ENCODE results near the gene HMHB1. TPM values are rescaled to one million over a fixed set of nuclear protein-coding genes. Genes with fewer than 3 reads are reported as not detected.

Gene HMHB1
- total and polyA plus RNA-seq, 8 donors, result not detected

- DNase-seq (no peak), FAIRE-seq (no peak), ATAC-seq (no peak)
- Histone ChIP-seq H3K9me3 (no peaks in the 10 kb centered on the region), H3K4me3 (no peak overlapping the region), H3K27ac (no peak overlapping the region), H3K36me3 (no peaks in the 10 kb centered on the region), H3K4me1 (peaks cover 0 to 6% (median 0%) of the 10 kb centered on the region in 3 donors), H3K27me3 (no peaks in the 10 kb centered on the region)
- TF ChIP-seq CTCF (IDR thresholded peaks at IDR 0.05), result no peak
- intact Hi-C loops (cut with DNase I), result no loop called here
These were observed 29.5 kb downstream of the HMHB1 start for GRCh38 chr5:143841446-143841845.

GRCh38 chr5:143842920-143843319 is 31.0 kb downstream of the HMHB1 start:
- Histone ChIP-seq H3K4me1 (peaks cover 0 to 6% (median 0%) of the 10 kb centered on the region in 3 donors), H3K27me3 (no peaks in the 10 kb centered on the region), H3K4me3 (no peak overlapping the region), H3K9me3 (no peaks in the 10 kb centered on the region), H3K27ac (no peak overlapping the region), H3K36me3 (no peaks in the 10 kb centered on the region)
- FAIRE-seq (no peak), ATAC-seq (no peak), DNase-seq (no peak)
- intact Hi-C loops (cut with DNase I), result no loop called here
- WGBS, 2 donors, result 96 to 97% methylated on average over 2 of the region's 2 CpGs
- no peak for TF ChIP-seq CTCF (IDR thresholded peaks at IDR 0.05)

- Histone ChIP-seq H3K27me3 (no peaks in the 10 kb centered on the region), H3K4me1 (peaks cover 0 to 6% (median 0%) of the 10 kb centered on the region in 3 donors), H3K9me3 (no peaks in the 10 kb centered on the region), H3K27ac (no peak overlapping the region), H3K36me3 (no peaks in the 10 kb centered on the region), H3K4me3 (no peak overlapping the region)
- FAIRE-seq (no peak), ATAC-seq (peak in 2 of 4 donors; percentile 56 to 71), DNase-seq (peak in 1 of 6 donors; percentile 27)
- TF ChIP-seq CTCF (IDR thresholded peaks at IDR 0.05), result no peak
- intact Hi-C loops (cut with DNase I), result no loop called here
- 13 to 16% methylated on average over 2 of the region's 2 CpGs for WGBS, 2 donors
These were observed 31.5 kb downstream of the HMHB1 start for GRCh38 chr5:143843461-143843860.

GRCh38 chr5:143850050-143850683 is 38.2 kb downstream of the HMHB1 start:
- DNase-seq (no peak), FAIRE-seq (no peak), ATAC-seq (no peak)
- Histone ChIP-seq H3K4me1 (no peaks in the 10 kb centered on the region), H3K36me3 (no peaks in the 10 kb centered on the region), H3K9me3 (no peaks in the 10 kb centered on the region), H3K27me3 (no peaks in the 10 kb centered on the region), H3K27ac (no peak overlapping the region), H3K4me3 (no peak overlapping the region)
- intact Hi-C loops (cut with DNase I), result no loop called here
- 76 to 79% methylated on average over 3 of the region's 3 CpGs for WGBS, 2 donors
- TF ChIP-seq CTCF (IDR thresholded peaks at IDR 0.05), result no peak

GRCh38 chr5:143851383-143851782 is 39.4 kb downstream of the HMHB1 start:
- no peak for ATAC-seq
- H3K27ac ChIP-seq, result no peak overlapping the region
- intact Hi-C loops (cut with DNase I), result no loop called here
- no peaks in the 10 kb centered on the region for H3K27me3 ChIP-seq
- no peak overlapping the region for H3K4me3 ChIP-seq
- H3K4me1 ChIP-seq, result no peaks in the 10 kb centered on the region
- H3K36me3 ChIP-seq, result no peaks in the 10 kb centered on the region
- no peaks in the 10 kb centered on the region for H3K9me3 ChIP-seq
- no peak for TF ChIP-seq CTCF (IDR thresholded peaks at IDR 0.05)
- no peak for DNase-seq
- no peak for FAIRE-seq

All from pancreas (tissue), 10 donors.